DND-41 (cell line): ENCODE measurements around the gene ZBTB12.

Source experiments
- CTCF ChIP-seq: IDR thresholded peaks from 2 replicates; pipeline ENCODE4 v1.5.1; 2012; ENCODE audit warnings: borderline replicate concordance, low read length, moderate library complexity, mild to moderate bottlenecking; ENCODE audit not compliant: poor library complexity, severe bottlenecking; ENCODE audit errors: extremely low read depth
- EZH2 ChIP-seq: IDR thresholded peaks from 3 replicates; pipeline ENCODE4 v1.6.1; 2012; ENCODE audit warnings: borderline replicate concordance, low read depth, mild to moderate bottlenecking, moderate library complexity, low read length, inconsistent platforms; ENCODE audit not compliant: severe bottlenecking

- TF ChIP-seq CTCF (no peak), EZH2 (no peak)
These were observed 2.1 kb upstream of the ZBTB12 start for GRCh38 chr6:31903957-31904356.
